ENCODE results near the gene SBNO2.
A peak's percentile ranks its signal among the peaks of the same experiment; 100 is the strongest.

The SBNO2 gene

GRCh38 chr19:1172353-1173158 is 1.5 kb downstream of the SBNO2 start:
- H3K27me3 ChIP-seq (ENCODE audit: control insufficient read depth, insufficient read depth, low read length): no peaks in the 10 kb centered on the region
- H3K4me3 ChIP-seq (ENCODE audit: low read depth, low read length): peak overlapping the region; percentile 89
- H3K36me3 ChIP-seq (ENCODE audit: control insufficient read depth, insufficient read depth, low read length): no peaks in the 10 kb centered on the region
- peak overlapping the region; percentile 84 for H3K27ac ChIP-seq (ENCODE audit: low read depth, low read length)
- H3K4me1 ChIP-seq (ENCODE audit: control insufficient read depth, insufficient read depth, low read length): peaks cover 8% of the 10 kb centered on the region; the same call in 1 of the 2 replicates
- no peak overlapping the region for H3K9ac ChIP-seq (ENCODE audit: low read depth, low read length)
- H3K9me3 ChIP-seq (ENCODE audit: control insufficient read depth, insufficient read depth, low read length): no peaks in the 10 kb centered on the region

DNA sequence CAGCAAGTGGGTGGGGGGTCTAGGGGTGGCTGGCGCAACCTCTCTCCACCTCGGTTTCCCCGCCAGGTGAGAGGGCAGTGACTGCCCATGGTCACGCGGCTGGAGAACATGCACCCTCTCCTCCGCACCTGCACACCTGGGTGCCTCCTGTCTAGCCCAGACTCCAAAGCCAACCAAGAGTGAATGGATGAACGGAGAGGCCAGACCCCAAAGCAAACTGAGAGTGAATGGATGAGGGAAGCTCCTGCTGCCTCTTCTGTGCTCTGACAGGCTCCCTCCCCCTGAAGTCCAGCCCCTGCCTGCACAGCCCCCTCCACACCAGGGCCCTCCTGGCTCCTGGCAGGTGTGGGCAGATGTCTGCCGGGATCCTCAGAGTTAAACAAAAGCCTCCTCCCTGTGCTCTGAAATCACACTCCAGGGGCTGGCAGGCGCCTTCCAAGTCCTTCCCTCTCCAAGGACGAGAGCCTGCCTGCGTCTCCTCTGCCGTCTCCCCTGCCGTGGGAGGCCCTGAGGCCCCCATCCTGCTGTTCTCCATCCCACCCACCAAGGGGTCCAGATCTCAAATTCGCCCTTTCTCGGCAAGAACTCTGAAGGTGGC is 2.2 kb downstream of the SBNO2 start:
- Histone ChIP-seq H3K36me3 (ENCODE audit: control insufficient read depth, insufficient read depth, low read length) (no peaks in the 10 kb centered on the region), H3K9ac (ENCODE audit: low read depth, low read length) (no peak overlapping the region), H3K9me3 (ENCODE audit: control insufficient read depth, insufficient read depth, low read length) (no peaks in the 10 kb centered on the region), H3K27me3 (ENCODE audit: control insufficient read depth, insufficient read depth, low read length) (no peaks in the 10 kb centered on the region), H3K27ac (ENCODE audit: low read depth, low read length) (peak overlapping the region; percentile 84), H3K4me1 (ENCODE audit: control insufficient read depth, insufficient read depth, low read length) (peaks cover 8% of the 10 kb centered on the region; the same call in 1 of the 2 replicates), H3K4me3 (ENCODE audit: low read depth, low read length) (peak overlapping the region; percentile 28; the same call in 1 of the 2 replicates)

- no peak overlapping the region for H3K9ac ChIP-seq (ENCODE audit: low read depth, low read length)
- H3K4me1 ChIP-seq (ENCODE audit: control insufficient read depth, insufficient read depth, low read length): peaks cover 8% of the 10 kb centered on the region; the same call in 1 of the 2 replicates
- H3K27ac ChIP-seq (ENCODE audit: low read depth, low read length): peak overlapping the region; percentile 84
- H3K27me3 ChIP-seq (ENCODE audit: control insufficient read depth, insufficient read depth, low read length): no peaks in the 10 kb centered on the region
- H3K9me3 ChIP-seq (ENCODE audit: control insufficient read depth, insufficient read depth, low read length): no peaks in the 10 kb centered on the region
- no peak overlapping the region for H3K4me3 ChIP-seq (ENCODE audit: low read depth, low read length)
- H3K36me3 ChIP-seq (ENCODE audit: control insufficient read depth, insufficient read depth, low read length): no peaks in the 10 kb centered on the region
These were observed 2.9 kb downstream of the SBNO2 start for GRCh38 chr19:1170938-1171754.

- Histone ChIP-seq H3K9ac (ENCODE audit: low read depth, low read length) (no peak overlapping the region), H3K9me3 (ENCODE audit: control insufficient read depth, insufficient read depth, low read length) (no peaks in the 10 kb centered on the region), H3K4me3 (ENCODE audit: low read depth, low read length) (no peak overlapping the region), H3K4me1 (ENCODE audit: control insufficient read depth, insufficient read depth, low read length) (peaks cover 8% of the 10 kb centered on the region; the same call in 1 of the 2 replicates), H3K27me3 (ENCODE audit: control insufficient read depth, insufficient read depth, low read length) (no peaks in the 10 kb centered on the region), H3K36me3 (ENCODE audit: control insufficient read depth, insufficient read depth, low read length) (no peaks in the 10 kb centered on the region), H3K27ac (ENCODE audit: low read depth, low read length) (no peak overlapping the region)
These were observed 3.9 kb downstream of the SBNO2 start for GRCh38 chr19:1169921-1170885.

DNA sequence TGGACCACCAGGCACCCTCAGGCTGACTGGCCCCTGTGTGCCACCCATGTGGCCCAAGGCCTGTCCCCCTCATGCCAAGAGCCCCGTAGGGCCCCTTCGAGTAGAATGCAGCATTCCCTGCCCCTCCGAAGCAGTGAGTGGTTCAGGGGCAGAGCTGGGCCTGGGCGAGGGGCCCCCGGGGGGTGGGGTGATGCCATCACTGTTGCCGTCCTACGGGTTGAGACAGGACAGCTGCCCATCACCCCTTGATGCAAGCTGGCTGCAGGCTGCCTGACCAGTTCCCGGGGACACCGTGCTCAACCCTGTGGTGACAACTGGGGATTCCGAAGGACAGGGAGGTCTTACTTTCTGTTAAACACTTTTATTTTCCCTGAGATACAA is 4.7 kb downstream of the SBNO2 start:
- Histone ChIP-seq H3K27ac (ENCODE audit: low read depth, low read length) (no peak overlapping the region), H3K9me3 (ENCODE audit: control insufficient read depth, insufficient read depth, low read length) (no peaks in the 10 kb centered on the region), H3K4me3 (ENCODE audit: low read depth, low read length) (no peak overlapping the region), H3K9ac (ENCODE audit: low read depth, low read length) (no peak overlapping the region), H3K4me1 (ENCODE audit: control insufficient read depth, insufficient read depth, low read length) (peaks cover 8% of the 10 kb centered on the region; the same call in 1 of the 2 replicates), H3K36me3 (ENCODE audit: control insufficient read depth, insufficient read depth, low read length) (no peaks in the 10 kb centered on the region), H3K27me3 (ENCODE audit: control insufficient read depth, insufficient read depth, low read length) (no peaks in the 10 kb centered on the region)

DNA sequence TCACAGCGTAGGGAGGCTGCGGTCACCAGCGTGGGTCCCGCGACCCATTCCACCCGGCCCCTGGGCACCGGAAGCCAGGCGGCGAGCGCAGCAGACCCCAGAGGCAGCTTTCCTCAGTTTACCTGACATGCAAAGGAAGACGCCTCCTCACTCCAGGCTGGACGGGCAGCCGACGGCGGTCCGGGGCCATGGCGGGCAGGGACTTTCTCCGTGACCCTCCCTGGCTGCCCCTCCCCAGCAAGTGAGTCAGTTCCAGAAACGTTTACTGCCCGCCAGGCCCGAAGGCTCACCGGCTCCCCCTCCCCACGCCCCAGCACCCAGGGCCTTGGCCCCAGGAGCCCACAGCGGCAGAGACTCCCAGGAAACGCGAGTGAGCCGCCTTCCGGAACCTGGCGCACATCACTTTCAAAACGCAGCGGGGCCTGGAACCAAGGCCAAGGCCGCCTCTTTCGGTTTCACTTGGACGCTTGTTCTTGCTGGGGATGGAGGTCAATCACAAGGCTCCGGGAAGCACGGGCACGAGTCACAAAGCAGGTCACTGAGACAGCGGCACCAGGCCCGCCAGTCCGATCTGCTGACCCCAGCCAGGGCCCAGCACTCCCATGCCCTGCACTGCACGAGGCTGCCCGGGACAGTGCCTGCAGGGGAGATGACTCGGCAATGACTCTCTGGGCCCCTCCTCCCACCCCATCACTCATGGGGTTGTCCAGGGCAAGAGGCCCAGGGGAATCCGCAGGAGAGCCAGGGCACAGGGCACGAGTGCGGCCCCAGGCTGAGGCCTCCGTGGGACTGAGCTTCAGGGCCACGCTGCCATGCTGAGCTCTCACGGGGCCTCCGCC is 5.3 kb downstream of the SBNO2 start:
- H3K4me1 ChIP-seq (ENCODE audit: control insufficient read depth, insufficient read depth, low read length): peaks cover 8% of the 10 kb centered on the region; the same call in 1 of the 2 replicates
- no peak overlapping the region for H3K9ac ChIP-seq (ENCODE audit: low read depth, low read length)
- no peaks in the 10 kb centered on the region for H3K27me3 ChIP-seq (ENCODE audit: control insufficient read depth, insufficient read depth, low read length)
- H3K36me3 ChIP-seq (ENCODE audit: control insufficient read depth, insufficient read depth, low read length): no peaks in the 10 kb centered on the region
- H3K4me3 ChIP-seq (ENCODE audit: low read depth, low read length): no peak overlapping the region
- H3K9me3 ChIP-seq (ENCODE audit: control insufficient read depth, insufficient read depth, low read length): no peaks in the 10 kb centered on the region
- H3K27ac ChIP-seq (ENCODE audit: low read depth, low read length): no peak overlapping the region

DNA sequence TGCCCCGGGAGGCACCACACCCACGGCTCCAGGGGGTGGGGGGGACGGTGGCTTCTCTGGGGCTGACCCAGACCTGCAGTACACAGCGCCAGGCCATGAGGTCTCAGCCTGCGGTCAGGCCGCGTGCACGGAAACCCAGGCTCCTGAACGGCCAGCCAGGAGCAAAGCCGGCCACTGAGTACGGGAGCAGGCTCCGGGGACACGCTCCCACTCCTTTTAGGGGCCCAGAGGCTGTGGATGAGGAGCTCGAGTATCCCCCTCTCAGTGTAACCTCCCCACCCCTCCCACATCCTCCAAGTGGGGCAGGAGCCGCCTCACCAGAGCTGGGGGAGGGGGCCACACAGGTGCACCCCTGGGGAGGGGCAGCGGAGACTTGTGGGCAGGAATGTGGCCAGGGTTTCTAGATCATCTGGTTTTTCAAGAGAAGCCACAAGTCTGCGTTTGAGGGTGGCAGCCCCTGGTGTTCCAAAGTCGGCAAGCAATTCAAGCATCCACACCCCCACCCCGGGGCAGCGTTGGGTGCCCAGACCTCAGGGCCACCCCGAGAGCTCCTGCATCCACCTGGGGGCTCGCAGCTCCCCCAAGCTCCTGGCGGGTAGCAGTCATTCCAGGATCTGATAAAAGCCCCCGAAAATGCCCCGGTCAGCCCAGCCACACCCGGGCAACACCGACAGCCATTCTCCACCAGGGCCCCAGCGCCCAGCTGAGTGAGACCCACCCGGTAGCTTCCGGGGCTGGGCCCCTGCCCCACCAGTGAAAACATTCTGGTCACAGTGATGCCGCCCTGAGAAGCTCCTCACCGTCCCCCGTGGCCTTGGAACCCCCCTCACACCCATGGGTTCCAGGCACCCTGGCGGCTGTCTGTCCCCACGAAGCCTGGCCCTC is 6.1 kb downstream of the SBNO2 start:
- H3K4me1 ChIP-seq (ENCODE audit: control insufficient read depth, insufficient read depth, low read length): peaks cover 8% of the 10 kb centered on the region; the same call in 1 of the 2 replicates
- H3K4me3 ChIP-seq (ENCODE audit: low read depth, low read length): no peak overlapping the region
- no peaks in the 10 kb centered on the region for H3K36me3 ChIP-seq (ENCODE audit: control insufficient read depth, insufficient read depth, low read length)
- H3K9ac ChIP-seq (ENCODE audit: low read depth, low read length): no peak overlapping the region
- no peak overlapping the region for H3K27ac ChIP-seq (ENCODE audit: low read depth, low read length)
- H3K9me3 ChIP-seq (ENCODE audit: control insufficient read depth, insufficient read depth, low read length): no peaks in the 10 kb centered on the region
- H3K27me3 ChIP-seq (ENCODE audit: control insufficient read depth, insufficient read depth, low read length): no peaks in the 10 kb centered on the region

GRCh38 chr19:1166872-1167573 is 7.0 kb downstream of the SBNO2 start:
- Histone ChIP-seq H3K9ac (ENCODE audit: low read depth, low read length) (no peak overlapping the region), H3K27ac (ENCODE audit: low read depth, low read length) (no peak overlapping the region), H3K4me1 (ENCODE audit: control insufficient read depth, insufficient read depth, low read length) (peaks cover 4% of the 10 kb centered on the region; the same call in 1 of the 2 replicates), H3K4me3 (ENCODE audit: low read depth, low read length) (no peak overlapping the region), H3K9me3 (ENCODE audit: control insufficient read depth, insufficient read depth, low read length) (no peaks in the 10 kb centered on the region), H3K27me3 (ENCODE audit: control insufficient read depth, insufficient read depth, low read length) (no peaks in the 10 kb centered on the region), H3K36me3 (ENCODE audit: control insufficient read depth, insufficient read depth, low read length) (no peaks in the 10 kb centered on the region)
